SHP77 (cell line): ENCODE results near the gene CYP11A1.

ENCODE experiments used
- DNase-seq, 2 experiments: peaks; one replicate each; lab custom pipeline; 2025; lab: John Stamatoyannopoulos, UW

Gene CYP11A1

GRCh38 chr15:74367296-74367854 lies at the start of gene CYP11A1:
TSS of gene CYP11A1 (minus strand) at chr15:74367646. CDS start at chr15:74367585, 61 bp downstream.
- no peak for DNase-seq

- DNase-seq: no peak
These were observed 49.8 kb upstream of the CYP11A1 start for GRCh38 chr15:74417225-74417624.

- no peak for DNase-seq
These were observed 48.8 kb upstream of the CYP11A1 start for GRCh38 chr15:74415966-74416916.

GRCh38 chr15:74414603-74415338 lies 47.3 kb upstream of the CYP11A1 start:
- no peak for DNase-seq

GRCh38 chr15:74414081-74414580 lies 46.7 kb upstream of the CYP11A1 start:
- DNase-seq: no peak

GRCh38 chr15:74413350-74414080 lies 46.1 kb upstream of the CYP11A1 start:
- no peak for DNase-seq

GRCh38 chr15:74412159-74412558 lies 44.7 kb upstream of the CYP11A1 start:
- no peak for DNase-seq

- DNase-seq: no peak
These were observed 44.2 kb upstream of the CYP11A1 start for GRCh38 chr15:74411686-74412085.

GRCh38 chr15:74410502-74410901 lies 43.1 kb upstream of the CYP11A1 start:
- no peak for DNase-seq

- DNase-seq: no peak
These were observed 41.8 kb upstream of the CYP11A1 start for GRCh38 chr15:74409225-74409624.

GRCh38 chr15:74408815-74409214 lies 41.4 kb upstream of the CYP11A1 start:
- DNase-seq: no peak

GRCh38 chr15:74408385-74408784 lies 40.9 kb upstream of the CYP11A1 start:
- no peak for DNase-seq

GRCh38 chr15:74406992-74407705 lies 39.7 kb upstream of the CYP11A1 start:
- no peak for DNase-seq

- no peak for DNase-seq
These were observed 39.1 kb upstream of the CYP11A1 start for GRCh38 chr15:74406517-74406916.

GRCh38 chr15:74405823-74406222 lies 38.4 kb upstream of the CYP11A1 start:
- DNase-seq: no peak

- no peak for DNase-seq
These were observed 36.6 kb upstream of the CYP11A1 start for GRCh38 chr15:74403991-74404563.

GRCh38 chr15:74403588-74403919 lies 36.1 kb upstream of the CYP11A1 start:
- no peak for DNase-seq

- no peak for DNase-seq
These were observed 35.6 kb upstream of the CYP11A1 start for GRCh38 chr15:74402873-74403587.

- no peak for DNase-seq
These were observed 34.9 kb upstream of the CYP11A1 start for GRCh38 chr15:74402337-74402841.
